NCI-H146 treated with DMSO at 0.1 percent for 48 hours (cell line): ENCODE measurements around the gene BLMH.
"Not testable (repeated sequence)": the region's sequence is repeated elsewhere in the genome, so short reads cannot be mapped to it uniquely, and the experiment has no call there.

Experiments used
- DNase-seq: peaks from one replicate; lab custom pipeline; 2025; ENCODE audit not compliant: unreplicated experiment; lab: John Stamatoyannopoulos, UW

Gene BLMH

DNA sequence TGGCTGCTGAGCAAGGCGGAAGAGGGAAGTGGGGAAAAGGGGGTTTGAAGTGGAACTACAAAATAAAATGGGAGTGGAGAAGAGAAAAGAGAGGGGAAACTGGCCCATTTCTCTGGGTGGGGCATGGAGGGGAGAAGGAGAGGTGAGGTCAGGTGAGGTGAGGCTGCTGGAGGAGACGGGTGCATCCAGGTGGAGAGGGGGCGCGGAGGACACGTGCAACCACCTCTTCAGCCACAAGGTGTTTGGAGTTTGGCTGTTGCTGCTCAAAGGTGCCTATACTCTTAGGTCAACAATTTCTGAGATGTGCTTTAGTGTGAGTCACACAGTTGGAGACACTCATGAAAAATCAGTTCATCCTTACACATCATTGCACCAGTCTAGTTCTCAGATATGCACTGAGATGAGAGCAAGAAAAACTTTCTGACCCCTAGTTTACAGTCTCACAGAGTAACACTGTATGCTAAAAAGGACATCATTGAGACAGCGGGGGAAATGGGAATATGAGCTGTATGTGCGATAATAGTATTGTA lies 61.1 kb downstream of the BLMH start:
- no peak for DNase-seq

DNA sequence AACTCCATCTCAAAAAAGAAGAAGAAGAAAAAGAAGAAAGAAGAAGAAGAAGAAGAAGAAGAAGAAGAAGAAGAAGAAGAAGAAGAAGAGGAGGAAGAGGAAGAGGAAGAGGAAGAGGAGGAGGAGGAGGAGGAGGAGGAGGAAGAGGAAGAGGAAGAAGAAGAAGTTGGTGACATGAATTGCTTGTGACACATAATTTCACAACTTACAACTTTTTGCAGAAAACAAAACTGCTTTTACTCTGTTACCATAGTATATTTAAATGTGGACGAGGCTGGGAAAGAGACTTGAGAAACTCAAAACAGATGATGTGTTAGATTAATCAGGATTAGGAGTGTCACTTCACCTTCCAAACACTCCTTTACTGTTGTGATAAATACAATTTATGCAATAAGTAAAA lies 61.7 kb downstream of the BLMH start:
- not testable (repeated sequence) for DNase-seq

DNA sequence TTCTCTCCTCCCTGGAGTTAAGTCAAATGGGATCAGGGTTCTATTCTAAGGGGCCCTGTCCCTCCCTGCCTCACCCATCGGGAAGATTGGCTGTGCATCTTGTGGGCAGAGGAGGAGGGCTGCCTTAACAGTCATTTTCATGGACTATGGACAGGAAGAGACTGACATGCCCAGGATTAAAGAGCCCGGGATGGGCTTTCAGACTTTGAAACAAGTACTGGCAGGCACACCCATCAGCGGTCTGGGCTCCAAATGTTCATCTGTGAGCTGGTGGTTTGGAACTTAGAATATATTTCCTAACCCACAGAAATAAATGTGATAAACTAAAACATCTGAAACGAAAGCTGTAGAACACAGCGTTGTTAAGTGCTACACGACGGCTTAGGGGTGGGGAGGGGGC lies 62.7 kb downstream of the BLMH start:
- no peak for DNase-seq

DNA sequence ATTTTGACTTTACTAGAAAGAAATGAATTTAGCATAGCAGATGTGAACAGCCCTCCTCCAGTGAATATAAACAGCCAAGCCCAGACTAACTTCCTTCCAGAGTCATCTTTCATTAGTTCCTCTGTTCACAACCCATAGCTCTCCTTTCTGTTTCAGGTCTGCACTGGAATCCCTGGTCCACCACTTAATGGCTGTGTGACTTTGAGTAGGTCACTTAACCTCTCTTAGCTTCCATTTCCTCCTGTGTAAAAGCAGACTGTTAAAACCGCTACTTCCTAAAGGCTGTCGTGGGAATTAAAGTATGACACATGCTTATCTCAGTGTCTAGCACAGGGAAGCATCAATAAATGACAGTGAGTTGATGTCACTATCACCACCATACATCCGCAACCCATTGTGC lies 63.7 kb downstream of the BLMH start:
- DNase-seq = no peak

DNA sequence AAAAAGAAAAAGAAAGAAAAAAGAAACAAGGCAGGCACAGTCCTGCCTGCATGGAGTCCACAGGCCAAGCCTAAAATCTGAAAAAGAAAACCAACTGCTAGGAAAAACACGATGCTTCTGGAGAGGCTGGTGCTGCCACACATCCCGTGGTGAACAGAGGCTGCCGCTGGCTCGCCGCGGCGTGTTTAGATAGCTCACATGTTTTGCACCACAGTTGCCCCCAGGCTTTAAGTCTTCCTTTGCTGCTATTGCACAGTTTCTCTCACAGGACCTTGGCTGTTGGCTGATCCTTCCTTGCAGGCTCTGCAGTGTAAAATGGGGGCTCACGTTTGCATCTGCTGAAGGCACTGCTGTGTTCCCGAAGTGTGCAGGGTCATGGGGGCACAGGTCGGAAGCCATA lies 64.9 kb downstream of the BLMH start:
- DNase-seq = no peak

DNA sequence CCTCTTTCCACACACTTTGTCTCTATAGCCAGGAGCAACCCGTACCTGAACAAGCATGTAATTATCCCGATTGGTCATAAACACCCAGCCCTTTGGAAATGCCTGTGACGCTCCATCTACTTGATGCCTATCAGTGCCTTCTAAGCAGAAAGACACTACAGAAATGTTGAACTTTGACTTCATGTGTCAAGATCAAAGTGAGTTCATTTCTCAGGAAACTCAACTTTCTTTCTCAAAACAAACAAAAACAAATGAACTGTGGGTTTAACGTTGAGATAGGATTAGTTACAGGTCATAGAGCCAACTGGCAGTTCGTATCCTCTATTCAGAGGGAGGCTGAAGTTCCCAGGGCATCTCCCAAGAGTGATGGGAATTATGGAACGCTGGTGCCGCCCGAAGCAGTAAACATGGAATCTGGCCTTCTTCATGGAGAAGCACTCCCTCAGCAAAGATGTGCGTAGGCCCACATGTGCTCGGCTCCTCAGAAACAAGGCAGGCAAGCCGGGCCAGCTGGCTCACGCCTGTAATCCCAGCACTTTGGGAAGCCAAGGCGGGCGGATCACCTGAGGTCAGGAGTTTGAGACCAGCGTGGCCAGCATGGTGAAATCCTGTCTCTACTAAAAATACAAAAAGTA lies 65.7 kb downstream of the BLMH start:
- DNase-seq = no peak

DNA sequence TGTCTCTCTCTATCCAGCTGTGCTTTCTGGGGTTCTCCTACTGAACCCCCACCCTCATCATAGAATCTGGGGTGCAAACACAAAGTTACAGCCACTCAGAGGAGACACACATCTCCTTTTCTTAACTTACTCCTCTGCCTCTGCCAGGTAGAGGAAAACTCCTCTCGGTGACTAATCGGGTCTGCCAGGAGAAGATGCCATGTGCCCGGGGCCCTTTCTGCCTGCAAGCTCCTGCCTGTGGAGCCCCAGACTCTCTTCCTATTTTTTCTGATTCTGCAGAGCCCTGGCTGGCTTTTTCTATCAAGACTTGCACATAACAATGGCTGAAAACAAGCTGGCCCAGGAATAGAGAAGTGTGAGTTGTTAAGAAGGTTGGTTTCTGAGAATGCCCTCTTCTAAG lies 66.6 kb downstream of the BLMH start:
- no peak for DNase-seq

DNA sequence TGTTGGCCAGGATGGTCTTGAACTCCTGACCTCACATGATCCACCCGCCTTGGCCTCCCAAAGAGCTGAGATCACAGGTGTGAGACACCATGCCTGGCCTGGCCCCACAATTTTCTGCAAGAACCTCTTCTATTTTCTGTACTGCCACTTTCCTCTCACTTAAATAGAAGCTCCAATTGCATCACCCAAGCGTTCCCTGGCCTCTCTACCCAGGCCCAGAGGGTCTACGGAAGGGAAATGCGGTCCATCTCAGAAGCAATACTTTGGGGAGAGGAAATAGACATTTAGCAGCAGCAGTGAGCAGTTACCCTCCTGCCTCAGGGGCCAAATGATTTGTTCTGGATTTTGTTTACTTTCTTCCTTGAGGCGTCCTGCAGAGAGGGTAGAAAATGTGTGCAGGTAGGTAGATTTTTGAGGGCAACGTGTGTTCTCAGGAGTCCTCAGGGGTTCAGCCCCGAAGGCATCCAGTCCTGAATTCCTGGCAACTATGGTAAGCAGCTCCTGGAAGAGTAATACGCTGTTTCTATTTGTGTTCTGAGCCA lies 67.3 kb downstream of the BLMH start:
- no peak for DNase-seq

DNA sequence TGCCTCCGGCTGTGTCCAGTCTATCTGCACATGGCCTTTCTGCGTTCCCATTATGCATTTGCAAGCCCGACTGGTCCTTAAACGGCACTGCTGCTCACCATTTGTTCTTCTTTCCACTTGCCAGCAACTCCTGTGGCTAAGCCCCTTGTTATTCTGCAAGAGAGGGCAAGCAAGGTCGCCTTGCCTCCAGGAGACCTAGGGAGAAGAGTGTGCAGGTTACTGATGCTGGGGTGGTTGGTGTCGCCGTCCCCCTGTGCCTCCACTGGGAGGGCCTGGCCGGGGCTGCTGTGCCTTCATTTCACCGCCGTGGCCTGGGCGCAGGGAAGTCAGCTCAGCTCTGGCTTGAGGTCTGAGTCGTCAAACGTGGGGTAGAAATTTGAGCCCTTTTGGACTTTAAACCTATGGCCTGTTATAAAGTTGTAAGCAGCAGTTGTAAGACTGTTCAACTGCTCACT lies 69.0 kb downstream of the BLMH start:
- no peak for DNase-seq

DNA sequence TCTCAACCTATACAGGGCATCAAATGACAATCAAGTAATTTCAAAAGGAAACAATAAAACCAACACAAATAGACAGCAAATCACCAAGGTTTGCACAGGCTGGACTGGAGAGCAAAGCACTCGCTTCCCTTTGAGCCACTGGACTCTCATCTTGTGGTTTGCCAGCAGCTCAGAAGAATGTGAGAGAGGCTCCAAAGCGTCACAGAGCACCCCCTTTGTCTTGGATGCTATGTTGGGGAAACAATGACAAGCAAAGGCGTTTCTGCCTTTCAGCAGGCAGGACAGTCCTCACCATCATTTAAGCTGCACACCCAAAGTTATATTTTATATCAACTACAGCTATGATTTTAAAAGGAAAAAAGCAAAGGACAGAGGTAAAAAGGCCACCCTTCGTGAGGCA lies 69.5 kb downstream of the BLMH start:
- DNase-seq = no peak

DNA sequence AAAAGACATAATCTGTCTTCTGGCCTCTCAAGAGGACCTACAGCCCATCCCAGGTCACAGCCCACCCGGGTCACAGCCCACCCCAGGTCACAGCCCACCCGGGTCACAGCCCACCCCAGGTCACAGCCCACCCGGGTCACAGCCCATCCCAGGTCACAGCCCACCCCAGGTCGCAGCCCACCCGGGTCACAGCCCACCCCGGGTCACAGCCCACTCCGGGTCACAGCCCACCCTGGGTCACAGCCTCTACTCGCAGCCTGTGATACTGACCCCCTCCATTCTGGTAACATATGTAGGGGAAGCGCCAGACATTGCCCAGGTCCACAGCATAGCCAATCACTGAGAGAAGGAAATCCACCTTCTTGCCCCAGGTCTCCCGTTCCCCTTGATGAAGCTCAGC lies 70.4 kb downstream of the BLMH start:
- no peak for DNase-seq

DNA sequence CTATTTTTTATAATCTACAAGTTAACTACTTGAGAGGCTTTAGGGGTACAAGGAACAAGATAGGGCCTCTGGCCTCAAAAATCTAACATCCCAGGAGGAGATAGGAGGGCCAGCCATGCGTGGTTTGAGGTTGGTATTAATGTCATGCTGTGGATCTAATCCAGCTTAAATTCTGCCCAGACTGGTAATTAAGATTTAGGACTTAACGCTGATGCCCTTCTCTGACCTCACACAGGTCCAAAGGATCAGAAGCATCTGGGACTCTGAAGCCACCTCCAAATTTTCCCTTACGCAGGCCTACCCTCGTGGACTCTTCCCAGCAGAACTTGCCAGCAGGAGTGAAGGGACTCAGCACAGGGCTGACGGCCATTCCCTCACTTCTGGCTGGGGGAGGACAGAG lies 71.3 kb downstream of the BLMH start:
- no peak for DNase-seq

DNA sequence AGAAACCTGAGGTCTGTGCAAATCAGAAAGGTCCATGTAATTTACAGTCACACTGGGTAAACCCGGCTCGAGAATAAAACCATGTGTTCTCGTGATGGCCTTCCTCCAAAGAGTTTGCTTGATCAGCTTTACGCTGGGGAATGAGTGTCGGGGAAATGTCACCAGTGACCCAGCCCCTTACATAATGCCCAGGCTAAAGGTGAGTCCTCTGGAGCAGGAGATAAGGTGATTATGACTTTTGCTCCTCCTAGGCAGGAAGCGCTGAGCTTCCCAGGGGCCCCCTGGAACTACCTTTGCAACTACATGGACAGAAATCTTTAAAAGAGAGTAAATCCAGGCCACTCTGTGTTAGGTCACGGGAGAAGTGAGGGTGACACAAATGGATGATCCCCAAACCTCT lies 71.9 kb downstream of the BLMH start:
- no peak for DNase-seq

DNA sequence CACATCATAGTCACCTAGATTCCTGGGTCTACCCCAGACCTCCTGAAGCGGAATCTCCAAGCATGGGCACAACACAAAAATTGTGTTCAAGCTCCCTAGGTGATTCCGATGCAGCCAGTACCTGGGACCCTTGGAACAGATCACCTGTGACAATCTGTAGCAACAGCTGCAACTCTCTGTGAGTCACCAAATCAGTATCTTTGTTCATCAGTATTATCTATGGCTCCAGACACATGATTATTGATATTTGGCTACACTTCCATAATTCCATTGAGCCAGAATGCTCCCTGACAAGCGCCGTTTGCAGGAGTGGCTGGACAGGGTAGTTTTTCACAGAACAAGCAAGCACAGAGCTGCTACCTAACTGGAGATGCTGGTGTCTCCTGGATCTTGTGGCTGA lies 72.4 kb downstream of the BLMH start:
- no peak for DNase-seq

DNA sequence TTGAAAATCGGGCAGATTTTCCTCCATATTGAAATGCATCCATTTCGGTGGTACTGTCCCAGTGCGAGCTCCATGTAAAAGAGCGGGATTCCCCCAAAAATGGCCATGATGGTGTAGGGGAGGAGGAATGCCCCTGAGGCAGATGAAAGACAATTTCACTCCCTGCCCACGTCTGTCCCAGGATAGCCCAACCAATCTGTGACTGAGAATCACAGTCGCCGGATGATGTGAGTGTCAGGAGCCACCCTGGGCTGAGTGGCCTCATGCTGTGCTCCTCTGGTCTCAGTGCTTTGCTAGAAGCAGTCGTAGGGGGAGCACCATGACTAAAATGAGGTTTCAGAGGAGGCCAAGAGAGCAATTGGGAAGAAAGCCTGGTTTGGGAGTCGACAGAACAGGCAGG lies 72.9 kb downstream of the BLMH start:
- no peak for DNase-seq

DNA sequence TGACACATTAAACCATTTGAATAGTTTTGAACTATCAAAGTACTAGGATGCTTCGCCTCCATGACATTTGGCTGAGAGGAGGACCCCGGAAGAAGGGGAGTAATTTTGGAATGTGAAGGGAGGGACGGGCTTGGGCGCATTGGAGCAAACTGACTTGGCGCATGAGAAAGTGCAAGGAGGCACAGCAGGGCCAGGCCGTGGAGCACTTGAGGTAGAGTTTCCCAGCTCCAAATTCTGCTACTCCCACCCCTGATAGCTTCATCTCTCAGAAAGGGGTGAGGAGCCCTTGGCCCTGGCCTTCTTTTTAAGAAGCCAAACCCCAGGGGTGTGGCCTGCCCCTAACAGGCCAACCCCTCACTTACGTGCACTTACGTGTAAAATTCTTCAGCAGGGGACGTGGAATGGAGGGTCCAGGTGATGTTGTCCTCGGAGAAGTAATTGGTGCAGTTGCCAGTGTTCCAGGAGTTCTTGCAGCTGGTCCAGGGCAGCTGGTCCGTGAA lies 73.9 kb downstream of the BLMH start:
- no peak for DNase-seq

DNA sequence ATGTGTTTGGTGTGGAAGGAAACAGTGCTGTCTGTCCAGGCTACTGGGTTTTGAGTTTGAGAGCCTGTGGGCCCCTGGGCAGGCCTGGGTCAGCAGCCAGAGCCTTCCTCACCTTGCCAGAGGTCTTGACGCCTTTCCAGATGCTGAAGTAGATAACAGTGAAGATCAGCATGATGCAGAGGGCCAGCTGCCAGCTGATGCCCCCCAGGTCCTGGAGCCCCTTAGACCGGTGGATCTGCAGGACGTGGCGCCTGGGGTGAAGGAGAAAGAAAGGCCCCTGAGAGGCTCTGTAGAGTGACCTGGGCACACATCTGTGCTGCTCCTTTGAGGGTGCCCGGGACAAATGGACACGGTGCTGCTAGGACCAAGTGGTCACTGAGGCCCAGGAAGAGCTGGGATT lies 74.7 kb downstream of the BLMH start:
- DNase-seq = no peak

DNA sequence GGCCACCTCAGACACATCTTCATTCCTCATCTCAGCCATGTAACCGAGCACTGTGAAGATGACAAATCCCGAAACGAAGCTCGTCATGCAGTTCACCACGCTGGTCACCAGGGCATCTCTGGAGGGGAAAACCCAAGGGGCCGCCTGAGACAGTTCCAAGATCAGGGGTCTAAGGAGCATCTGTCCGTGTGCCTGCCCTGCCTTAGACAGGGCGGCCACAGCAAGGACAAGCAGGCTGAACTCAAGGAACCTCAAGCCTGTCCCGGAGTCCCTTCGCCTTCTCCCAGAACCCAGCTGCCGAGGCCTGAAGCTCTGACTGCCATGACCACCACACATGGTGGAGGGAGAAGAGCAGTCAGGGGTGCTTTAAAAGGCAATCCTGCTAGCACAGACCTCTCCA lies 79.0 kb downstream of the BLMH start:
- no peak for DNase-seq

DNA sequence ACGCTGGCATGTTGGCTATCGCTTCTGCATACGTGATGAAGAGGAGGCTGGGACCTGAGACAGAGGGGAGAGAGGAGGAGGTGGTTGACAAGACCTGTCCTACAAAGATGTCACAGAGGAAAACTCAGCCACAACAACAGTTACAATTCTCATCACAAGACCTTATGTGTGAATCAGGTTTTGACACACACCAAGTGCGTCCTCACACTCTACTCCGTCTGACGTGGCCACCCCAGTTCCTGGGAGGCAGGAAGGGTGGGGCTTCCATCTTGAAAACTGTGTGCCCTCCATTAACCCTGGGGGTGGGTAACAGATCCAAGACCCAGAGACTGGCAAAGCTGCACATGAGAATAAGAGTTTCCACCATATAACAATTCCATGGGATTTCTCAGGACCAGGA lies 80.4 kb downstream of the BLMH start:
- no peak for DNase-seq

DNA sequence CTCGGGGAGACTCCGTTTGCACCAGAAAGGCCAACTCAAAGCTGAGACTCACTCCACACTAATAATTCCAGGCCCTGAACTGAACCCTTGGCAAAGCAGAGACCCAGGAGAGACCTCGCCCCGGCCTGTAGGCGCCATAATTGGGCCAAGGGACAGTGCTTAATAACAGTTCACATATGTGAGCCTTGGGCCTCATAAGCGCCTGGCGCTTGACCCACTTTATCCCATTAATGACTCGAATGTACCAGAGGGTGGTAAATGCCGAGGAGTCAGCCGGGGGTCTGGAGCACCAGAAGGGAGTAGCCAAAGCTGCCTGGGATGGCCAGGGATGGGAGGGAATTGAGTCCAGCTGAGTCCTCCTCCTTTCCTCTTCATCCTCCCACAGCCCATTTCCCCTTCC lies 80.8 kb downstream of the BLMH start:
- DNase-seq = no peak

DNA sequence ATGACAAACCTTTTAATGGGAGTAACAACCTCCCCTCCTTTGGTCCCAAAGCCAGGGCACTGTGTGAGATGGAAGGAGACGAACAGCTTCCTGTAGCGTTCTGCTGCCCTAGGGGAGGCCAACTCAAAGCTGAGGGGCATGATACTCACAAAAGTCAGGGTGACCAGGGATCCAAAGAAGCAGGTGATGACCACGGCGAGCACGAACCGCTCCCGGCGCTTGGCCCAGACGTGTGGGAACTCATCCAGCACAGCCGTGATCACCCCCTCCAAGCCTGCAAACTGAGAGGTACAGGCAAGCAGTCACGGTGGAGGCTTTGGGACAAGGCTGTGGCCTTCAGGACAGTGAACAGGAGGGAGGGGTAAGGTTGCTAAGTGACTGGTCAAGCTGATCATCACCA lies 81.4 kb downstream of the BLMH start:
- DNase-seq = no peak

DNA sequence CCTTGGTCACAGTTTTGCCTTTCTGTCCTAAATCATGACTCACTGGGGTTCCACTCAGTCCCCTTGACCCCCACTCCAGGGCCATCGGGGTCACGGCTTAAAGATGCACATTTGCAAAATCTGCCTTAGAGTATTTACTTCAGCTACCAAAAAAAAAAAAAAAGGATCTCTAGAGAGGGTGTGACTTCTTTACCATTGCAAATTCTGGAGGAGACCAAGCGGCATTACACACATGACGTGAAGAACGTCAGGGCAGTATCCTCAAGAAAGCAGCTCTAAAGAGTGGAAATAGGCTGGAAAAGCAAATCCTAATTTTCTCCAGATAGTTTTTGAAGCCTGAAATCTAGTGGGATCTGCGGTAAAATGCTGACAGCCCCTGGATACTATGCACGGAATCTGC lies 81.8 kb downstream of the BLMH start:
- no peak for DNase-seq

DNA sequence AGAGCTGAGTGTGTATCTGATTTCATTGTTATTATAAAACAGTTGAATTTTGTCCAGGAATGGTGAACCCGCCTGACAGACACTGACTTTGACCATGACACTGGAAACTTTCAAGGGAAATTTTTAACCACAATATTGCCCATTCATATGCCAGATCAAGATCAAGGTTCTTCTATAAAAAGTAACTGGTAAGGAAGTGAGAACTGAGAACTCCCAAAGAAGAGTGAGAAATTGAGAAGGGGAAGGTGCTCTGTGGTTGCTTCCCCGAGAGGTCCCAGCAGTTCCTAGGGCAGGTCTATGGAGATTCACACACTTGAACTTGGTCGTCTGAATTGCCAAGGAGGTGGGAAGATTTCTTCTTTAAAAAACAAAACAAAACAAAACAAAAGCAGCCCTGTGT lies 83.5 kb downstream of the BLMH start:
- DNase-seq = no peak
